NCI-H2107 treated with DMSO at 0.1 percent for 48 hours (cell line): ENCODE measurements around the gene HNRNPUL2.
"Not testable (repeated sequence)": the region's sequence is repeated elsewhere in the genome, so short reads cannot be mapped to it uniquely, and the experiment has no call there.

ENCODE experiments used
- DNase-seq: peaks from one replicate; lab custom pipeline; 2025; ENCODE audit not compliant: unreplicated experiment; lab: John Stamatoyannopoulos, UW

HNRNPUL2 gene

GRCh38 chr11:62705880-62706849 lies 21.1 kb downstream of the HNRNPUL2 start:
- DNase-seq, result peak; percentile 78

- DNase-seq, result no peak
Observed at GRCh38 chr11:62705413-62705812, 21.8 kb downstream of the HNRNPUL2 start.

GRCh38 chr11:62703921-62704320 lies 23.3 kb downstream of the HNRNPUL2 start:
- DNase-seq, result not testable (repeated sequence)

GRCh38 chr11:62702246-62702645 lies 25.0 kb downstream of the HNRNPUL2 start:
- no peak for DNase-seq

- peak; percentile 17 for DNase-seq
Observed at GRCh38 chr11:62694455-62695167, 32.6 kb downstream of the HNRNPUL2 start.

- peak; percentile 19 for DNase-seq
Observed at GRCh38 chr11:62693624-62694023, 33.6 kb downstream of the HNRNPUL2 start.

- DNase-seq, result no peak
Observed at GRCh38 chr11:62689421-62690183, 37.7 kb downstream of the HNRNPUL2 start, which contains the start of gene LRRN4CL. TSS of gene LRRN4CL (minus strand) at chr11:62689530. CDS start at chr11:62688508, 1,022 bp downstream.

- DNase-seq, result no peak
Observed at GRCh38 chr11:62688491-62688890, 38.8 kb downstream of the HNRNPUL2 start.

- no peak for DNase-seq
Observed at GRCh38 chr11:62687508-62688396, 39.5 kb downstream of the HNRNPUL2 start.

GRCh38 chr11:62682518-62682917 lies 44.7 kb downstream of the HNRNPUL2 start:
- DNase-seq, result no peak

- DNase-seq, result peak; percentile 79
Observed at GRCh38 chr11:62680825-62681240, 46.4 kb downstream of the HNRNPUL2 start.

GRCh38 chr11:62678770-62679696 lies 48.2 kb downstream of the HNRNPUL2 start, which contains the start of gene UBXN1:
TSS of gene UBXN1 (minus strand) at chr11:62679073. CDS start at chr11:62678923, 150 bp downstream.
- DNase-seq, result peak; percentile 76

- no peak for DNase-seq
Observed at GRCh38 chr11:62678433-62678769, 48.9 kb downstream of the HNRNPUL2 start.

- DNase-seq, result no peak
Observed at GRCh38 chr11:62677714-62678113, 49.5 kb downstream of the HNRNPUL2 start.

- peak; percentile 52 for DNase-seq
Observed at GRCh38 chr11:62677156-62677555, 50.1 kb downstream of the HNRNPUL2 start.

- DNase-seq, result no peak
Observed at GRCh38 chr11:62676698-62677097, 50.6 kb downstream of the HNRNPUL2 start.

- DNase-seq, result not testable (repeated sequence)
Observed at GRCh38 chr11:62675415-62675814, 51.8 kb downstream of the HNRNPUL2 start.

GRCh38 chr11:62673196-62673525 lies 54.1 kb downstream of the HNRNPUL2 start:
- no peak for DNase-seq
